ENCODE results near the gene JAG2.

JAG2 gene

DNA sequence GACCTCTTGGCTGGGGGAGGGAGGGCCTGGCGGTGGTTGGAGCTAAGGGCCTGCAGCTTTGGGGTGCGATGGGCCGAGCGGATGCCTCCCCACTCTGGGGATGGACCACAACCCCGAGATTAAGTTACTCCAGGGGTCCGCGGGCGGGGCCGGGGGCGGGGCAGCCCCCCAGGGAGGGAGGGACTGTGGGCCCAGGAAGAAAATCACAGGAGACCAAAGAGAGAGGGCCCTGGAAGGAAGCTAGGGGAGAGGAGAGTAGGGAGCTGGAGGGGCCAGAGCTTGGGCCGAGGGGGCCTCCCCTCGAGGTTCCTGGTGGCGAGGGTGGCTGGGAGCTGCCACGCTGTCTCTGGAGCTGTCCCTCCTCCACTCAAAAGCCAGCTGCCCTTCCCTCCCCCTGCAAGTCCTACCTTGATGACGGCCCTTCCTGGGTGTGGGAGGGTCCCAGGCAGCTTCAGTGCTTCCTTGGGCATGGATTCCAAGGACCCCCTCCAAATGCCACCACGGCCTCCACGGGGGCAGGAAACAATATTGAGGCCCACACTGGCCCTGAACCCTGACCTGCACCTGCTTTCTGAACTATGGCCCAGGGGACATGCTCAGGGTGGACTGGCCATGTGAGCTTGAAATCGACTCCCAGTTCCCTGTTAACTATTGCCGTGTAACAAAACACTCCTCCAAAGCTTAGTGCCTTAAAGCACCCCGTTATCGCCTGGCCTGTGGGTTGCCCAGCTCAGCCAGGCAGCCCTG lies 13.1 kb upstream of the JAG2 start:
- DNase-seq (ENCODE audit: low spot score), result no peak

DNA sequence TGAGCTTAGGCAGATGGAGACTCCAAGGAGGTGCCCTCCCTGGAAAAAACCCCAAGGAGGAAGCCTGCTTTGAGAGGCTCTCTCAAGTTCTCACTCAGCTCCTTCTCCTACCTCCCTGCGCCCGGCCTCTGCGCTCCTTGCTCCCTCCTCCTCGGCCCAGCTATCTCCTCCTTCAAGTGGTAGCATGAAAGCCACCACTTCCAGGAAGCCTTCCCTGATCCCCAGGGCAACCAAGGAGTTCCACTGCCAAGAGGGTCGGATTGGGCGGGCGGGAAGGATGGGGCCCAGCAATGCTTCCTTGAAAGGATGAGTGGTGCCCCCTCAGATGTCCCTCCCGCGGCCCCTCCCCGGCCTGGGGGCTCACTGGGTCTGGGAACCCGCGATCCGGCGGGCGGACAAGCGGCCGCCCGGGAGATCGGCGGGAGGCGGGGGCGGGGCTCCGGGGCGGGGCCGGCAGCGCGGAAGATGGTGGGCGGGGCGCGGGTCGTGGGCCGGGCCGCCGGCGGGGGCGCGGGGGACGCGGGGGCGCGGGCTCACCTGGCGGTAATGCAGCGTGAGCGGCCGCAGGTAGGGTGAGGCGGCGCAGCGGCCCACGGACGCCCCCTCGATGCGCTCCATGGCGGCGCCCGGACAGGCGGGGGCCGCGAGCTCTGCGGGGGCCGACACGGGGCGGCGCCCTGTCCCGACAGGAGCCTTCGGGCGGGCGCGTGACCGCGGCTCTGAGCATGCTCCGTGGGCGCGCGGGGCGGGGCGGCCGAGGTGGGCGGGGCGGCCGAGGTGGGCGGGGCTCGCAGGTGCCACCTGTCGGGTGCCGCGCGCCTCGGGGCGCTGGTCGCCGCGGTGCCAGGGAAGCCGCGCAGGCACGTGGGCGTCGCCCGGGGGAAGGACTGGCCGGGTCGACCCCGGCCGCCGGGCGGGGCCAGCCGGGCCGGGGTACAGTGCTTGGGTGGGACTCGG lies 12.3 kb upstream of the JAG2 start, which contains the start of gene NUDT14:
TSS of gene NUDT14 (minus strand) at position 721 of the 957 bp plus-strand sequence. CDS start at position 618, 103 bp downstream.
- DNase-seq (ENCODE audit: low spot score), result peak; percentile 90

GRCh38 chr14:105179191-105179590 lies 10.6 kb upstream of the JAG2 start:
- no peak for DNase-seq (ENCODE audit: low spot score)

DNA sequence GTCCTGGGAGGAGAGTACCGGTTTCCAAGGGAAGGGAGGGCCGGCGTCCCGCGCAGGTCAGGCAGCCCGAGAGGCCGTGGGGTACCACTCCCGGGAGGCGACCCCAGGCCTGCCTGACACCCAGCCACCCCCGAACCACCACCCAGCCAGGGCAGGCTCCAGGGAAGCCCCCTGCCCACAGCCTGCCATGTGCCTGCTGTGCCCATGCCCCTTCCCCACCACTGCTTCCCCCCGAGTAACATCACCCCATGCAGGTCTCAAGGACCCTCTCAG lies 10.2 kb upstream of the JAG2 start:
- no peak for DNase-seq (ENCODE audit: low spot score)

- DNase-seq (ENCODE audit: low spot score), result no peak
These were observed 9.7 kb upstream of the JAG2 start for GRCh38 chr14:105178069-105178867.

DNA sequence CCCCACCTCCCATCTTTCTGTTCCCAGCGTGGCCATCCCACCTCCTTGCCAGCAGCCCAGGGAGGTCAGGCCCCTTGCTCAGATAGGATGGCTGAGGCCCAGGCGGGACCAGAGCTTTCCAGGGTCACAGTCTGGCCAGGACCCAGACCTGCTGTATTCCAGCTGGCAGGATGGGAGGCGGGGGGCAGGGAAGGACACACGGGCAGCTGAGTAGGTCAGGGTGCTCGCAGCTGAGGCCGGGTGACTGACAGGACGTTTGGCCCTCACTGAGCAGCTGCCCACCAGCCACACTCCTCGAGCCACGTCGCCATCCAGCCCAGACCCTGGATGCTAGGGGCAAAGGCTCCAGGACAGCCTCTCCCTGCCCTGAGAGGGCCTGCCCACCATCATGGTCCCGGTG lies 8.5 kb upstream of the JAG2 start:
- DNase-seq (ENCODE audit: low spot score), result no peak

DNA sequence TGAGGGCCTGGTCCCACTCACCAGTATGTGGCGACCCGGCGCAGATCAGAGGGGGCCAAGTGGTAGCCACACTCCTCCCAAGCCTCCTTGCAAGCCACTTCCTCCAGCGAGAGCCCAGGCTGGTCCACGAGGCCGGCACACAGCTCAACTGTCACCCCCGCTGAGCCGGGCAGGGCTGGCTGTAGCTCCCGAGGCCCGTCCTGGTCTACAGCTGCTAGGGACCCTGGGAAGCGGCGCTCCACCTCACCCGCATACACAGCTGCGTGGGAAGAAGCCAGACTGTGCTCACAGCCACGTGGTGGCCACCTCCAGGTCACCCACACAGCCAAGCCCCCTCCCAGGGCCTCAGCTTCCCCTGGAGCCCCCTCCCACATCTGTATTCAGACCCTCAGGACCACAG lies 7.9 kb upstream of the JAG2 start:
- no peak for DNase-seq (ENCODE audit: low spot score)

GRCh38 chr14:105173901-105174894 lies 5.6 kb upstream of the JAG2 start:
- DNase-seq (ENCODE audit: low spot score), result no peak

- no peak for DNase-seq (ENCODE audit: low spot score)
These were observed 4.6 kb upstream of the JAG2 start for GRCh38 chr14:105173145-105173544.

GRCh38 chr14:105172476-105172875 lies 3.9 kb upstream of the JAG2 start:
- DNase-seq (ENCODE audit: low spot score), result no peak

- no peak for DNase-seq (ENCODE audit: low spot score)
These were observed 2.6 kb upstream of the JAG2 start for GRCh38 chr14:105171004-105171673.

DNA sequence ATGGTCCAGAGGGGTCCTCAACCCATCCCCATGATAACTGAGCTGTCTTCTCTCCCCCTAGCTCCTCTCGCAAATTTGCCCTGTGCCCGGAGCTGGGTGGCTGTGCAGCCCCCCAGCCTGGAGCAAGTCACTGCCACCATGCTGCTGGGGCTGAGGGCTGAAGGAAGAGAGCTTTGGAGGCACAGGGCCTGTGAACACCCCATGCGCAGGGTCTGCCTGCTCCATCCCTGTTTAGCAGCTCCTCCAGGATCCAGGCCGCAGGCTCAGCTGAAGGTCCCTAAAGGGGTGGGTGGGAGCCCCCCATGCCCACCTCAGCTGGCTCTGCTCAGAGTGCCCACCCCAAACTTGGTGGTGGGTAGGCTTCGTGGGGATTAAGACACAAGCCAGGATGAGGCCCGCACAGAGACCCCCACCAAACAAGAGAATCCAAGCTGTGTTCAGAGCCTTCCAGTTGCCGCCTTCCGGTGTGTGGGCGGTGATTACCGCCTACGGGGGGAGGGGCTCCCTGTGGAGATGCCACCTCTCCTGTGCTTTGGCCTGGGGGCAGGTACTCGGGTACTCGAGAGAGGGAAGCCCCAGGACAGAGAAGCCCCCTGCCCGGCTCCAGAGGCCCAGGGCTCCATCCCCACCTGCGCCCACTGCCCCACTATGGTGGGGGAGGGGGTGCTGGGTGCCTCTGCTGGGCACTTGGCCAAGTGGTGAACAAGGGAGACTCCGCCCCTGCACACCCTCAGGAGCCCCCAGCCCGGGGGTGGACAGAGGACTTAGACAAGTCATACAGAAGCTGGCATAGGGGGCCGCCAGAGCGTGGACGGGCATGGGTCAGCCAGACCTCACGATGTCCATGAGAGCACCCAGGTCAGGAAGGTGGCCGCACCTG lies 1.4 kb upstream of the JAG2 start:
- no peak for DNase-seq (ENCODE audit: low spot score)

DNA sequence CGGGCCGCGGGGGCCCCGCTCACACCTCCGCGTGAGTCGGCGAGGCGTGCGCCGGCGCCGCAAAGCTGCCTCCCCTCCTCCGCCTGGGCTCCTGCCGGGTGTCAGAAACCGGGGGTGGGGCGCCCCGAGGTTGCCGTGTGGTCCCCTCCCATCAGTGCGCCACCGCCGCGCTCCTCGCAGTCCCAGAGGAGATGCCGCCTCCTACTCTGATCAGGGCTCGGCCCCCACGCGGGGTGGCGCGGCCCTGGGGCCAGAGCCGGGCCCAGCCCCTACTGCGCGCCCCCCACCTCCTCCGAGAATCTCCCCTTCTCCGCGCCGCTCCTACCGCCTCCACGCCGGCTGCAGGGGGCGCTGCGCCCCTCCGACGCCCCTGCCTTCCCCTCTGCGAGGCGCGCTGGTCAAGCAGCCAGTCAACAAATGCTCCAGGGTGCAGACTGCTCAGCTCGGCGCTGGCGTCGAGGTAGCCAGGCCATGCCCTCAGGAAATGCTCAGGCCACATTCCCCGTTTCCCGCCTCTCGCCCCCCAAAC lies 467 bp upstream of the JAG2 start:
- DNase-seq (ENCODE audit: low spot score), result no peak

DNA sequence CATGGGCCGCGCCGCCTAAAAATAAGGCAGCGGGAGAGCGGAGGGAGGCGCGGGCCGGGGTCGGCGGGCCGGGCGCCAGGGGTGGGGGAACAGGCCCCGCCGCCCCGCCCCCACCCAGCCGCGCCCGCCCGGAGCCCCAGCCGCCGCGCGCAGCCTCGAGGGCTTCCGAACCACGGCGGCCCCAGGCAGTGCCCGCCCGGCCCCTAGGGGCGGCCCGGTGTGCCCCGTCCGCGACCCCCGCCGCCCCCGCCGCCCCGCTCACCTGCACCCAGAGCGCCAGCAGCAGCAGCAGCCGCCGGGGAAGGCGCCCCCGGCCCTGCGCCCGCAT lies 519 bp downstream of the JAG2 start:
- DNase-seq (ENCODE audit: low spot score), result no peak

GRCh38 chr14:105167303-105168092 lies 1.1 kb downstream of the JAG2 start:
- no peak for DNase-seq (ENCODE audit: low spot score)

DNA sequence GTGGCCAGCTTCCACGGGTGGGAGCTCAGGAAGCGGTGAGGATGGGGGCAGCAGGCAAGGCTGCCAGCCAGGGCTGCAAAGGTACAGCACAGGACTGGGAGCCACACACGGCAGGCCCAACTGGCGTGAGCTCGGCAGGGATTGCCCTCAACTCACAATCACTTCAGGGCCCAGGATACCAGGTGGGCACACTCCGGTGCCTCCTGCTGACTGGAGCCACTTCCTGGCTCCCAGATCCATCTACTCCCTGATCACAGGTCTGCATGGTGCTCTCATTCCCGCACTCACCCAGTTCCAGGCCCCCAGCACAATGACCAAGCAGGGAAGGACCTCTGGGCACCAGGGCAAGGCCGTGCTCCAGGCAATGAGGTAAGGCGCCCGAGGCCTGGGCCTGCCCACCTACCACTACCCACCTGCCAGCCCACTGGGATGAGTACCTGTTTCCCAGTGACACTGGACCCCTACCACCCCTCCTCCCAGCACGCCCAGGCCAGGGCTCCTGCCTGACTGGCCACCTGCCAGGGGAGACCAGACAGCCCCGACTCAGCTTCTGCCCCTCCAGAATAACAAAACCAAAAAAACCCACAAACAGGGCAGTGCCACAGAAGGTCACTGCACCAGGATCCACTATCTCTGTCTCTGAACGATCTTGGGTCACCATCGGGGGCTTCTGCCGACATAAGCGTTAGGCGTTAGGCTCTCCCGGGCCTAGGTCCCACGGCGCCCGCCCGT lies 1.8 kb downstream of the JAG2 start:
- no peak for DNase-seq (ENCODE audit: low spot score)

DNA sequence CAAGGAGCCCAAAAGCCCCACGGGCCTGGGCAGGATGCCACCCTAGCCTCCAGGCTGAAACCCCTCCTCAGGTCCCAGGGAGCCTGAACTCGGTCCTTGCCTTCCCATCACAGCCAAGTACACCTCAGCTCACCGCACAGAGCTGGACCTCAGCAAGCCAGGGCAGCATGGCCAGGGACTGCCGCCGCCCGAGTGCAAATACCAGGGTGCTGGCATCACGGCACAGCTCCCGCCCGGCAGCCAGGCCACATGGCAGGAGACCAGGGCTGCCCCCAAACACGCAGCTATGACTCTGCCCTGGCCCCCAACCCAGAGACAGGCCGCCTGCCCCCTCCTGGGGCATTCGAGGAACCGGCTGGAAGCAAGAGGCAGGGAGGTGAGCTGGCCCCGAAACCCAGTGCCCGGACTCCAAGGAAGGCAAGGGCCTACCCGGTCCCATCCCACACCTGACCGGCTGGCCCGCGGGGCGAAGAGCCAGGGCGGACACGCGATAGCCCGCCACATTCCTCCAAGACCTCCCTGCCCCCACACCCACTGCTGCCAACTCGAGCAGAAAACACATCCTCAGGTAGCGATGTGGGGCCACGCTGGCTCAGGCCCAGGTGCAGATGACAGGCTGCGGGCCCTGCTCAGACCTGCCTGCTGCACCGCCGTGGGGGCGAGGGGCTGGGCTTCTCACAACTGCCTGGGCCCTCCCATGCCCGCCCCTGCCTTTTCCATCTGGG lies 2.7 kb downstream of the JAG2 start:
- no peak for DNase-seq (ENCODE audit: low spot score)

Data from COLO829 (cell line).